HepG2 (cell line): ENCODE data around the gene ACER2. TPM values are rescaled to one million over a fixed set of nuclear protein-coding genes. Genes with fewer than 3 reads are reported as not detected.

Experiments
- ARID2 ChIP-seq: sonication (generic); formaldehyde crosslinking; IDR thresholded peaks from 2 replicates; pipeline ENCODE4 v1.8.1; 2022; ENCODE audit warnings: mild to moderate bottlenecking, missing genetic modification reagents, borderline replicate concordance
- ARID3A ChIP-seq: IDR thresholded peaks from 2 replicates; pipeline ENCODE4 v1.6.1; 2012; ENCODE audit warnings: low read depth, low read length, improper control_type of control experiment
- CBX5 ChIP-seq: sonication (generic); formaldehyde crosslinking; IDR thresholded peaks from 2 replicates; pipeline ENCODE4 v1.4.0; 2020; ENCODE audit warnings: missing genetic modification reagents, borderline replicate concordance
- GATA4 ChIP-seq: sonication (generic); IDR thresholded peaks from 2 replicates; pipeline ENCODE4 v1.6.1; 2016; ENCODE audit warnings: antibody characterized with exemption, low read depth, borderline replicate concordance
- HINFP ChIP-seq: sonication (generic); formaldehyde crosslinking; IDR thresholded peaks from 2 replicates; pipeline ENCODE4 v1.4.0; 2020; ENCODE audit warnings: low read depth, mild to moderate bottlenecking, missing genetic modification reagents
- KLF16 ChIP-seq, 2 experiments: sonication (generic) in 1 of 2; formaldehyde crosslinking in 1 of 2; IDR thresholded peaks; 2 replicates each; pipeline versions ENCODE4 v1.6.1 to v1.8.0; 2016 to 2023; ENCODE audit warnings: missing genetic modification reagents in 2 of 2, missing compliant biosample characterization in 1 of 2
- MNT ChIP-seq: fragments of 450-650 bp; IDR thresholded peaks from 2 replicates; pipeline ENCODE4 v1.6.1; 2016
- NFYC ChIP-seq: IDR thresholded peaks from 2 replicates; pipeline ENCODE4 v1.6.1; 2016; ENCODE audit warnings: missing genetic modification reagents, missing compliant biosample characterization
- PHF20 ChIP-seq: sonication (generic); formaldehyde crosslinking; IDR thresholded peaks from 2 replicates; pipeline ENCODE4 v1.5.0; 2020; ENCODE audit warnings: mild to moderate bottlenecking, missing genetic modification reagents
- PHF8 ChIP-seq: sonication (generic); formaldehyde crosslinking; IDR thresholded peaks from 2 replicates; pipeline ENCODE4 v1.5.0; 2020; ENCODE audit warnings: missing genetic modification reagents
- PRPF4 ChIP-seq: fragments of 200-400 bp; formaldehyde crosslinking; IDR thresholded peaks from 2 replicates; pipeline ENCODE4 v1.6.1; 2016; ENCODE audit warnings: low read length, low read depth; ENCODE audit not compliant: poor library complexity, severe bottlenecking
- SIX1 ChIP-seq: sonication (generic); formaldehyde crosslinking; IDR thresholded peaks from 2 replicates; pipeline ENCODE4 v1.4.0; 2020; ENCODE audit warnings: missing genetic modification reagents, borderline replicate concordance
- SMAD9 ChIP-seq: sonication (generic); formaldehyde crosslinking; IDR thresholded peaks from 2 replicates; pipeline ENCODE4 v1.5.1; 2020; ENCODE audit warnings: mild to moderate bottlenecking, missing genetic modification reagents
- SRY ChIP-seq: sonication (generic); formaldehyde crosslinking; IDR thresholded peaks from 2 replicates; pipeline ENCODE4 v1.8.0; 2022; ENCODE audit warnings: mild to moderate bottlenecking, missing genetic modification reagents
- ZFP1 ChIP-seq: IDR thresholded peaks from 2 replicates; pipeline ENCODE4 v1.6.1; 2016
- ZNF230 ChIP-seq: sonication (generic); formaldehyde crosslinking; IDR thresholded peaks from 2 replicates; pipeline ENCODE4 v1.4.0; 2020; ENCODE audit warnings: mild to moderate bottlenecking, missing genetic modification reagents
- ZNF253 ChIP-seq: sonication (generic); formaldehyde crosslinking; IDR thresholded peaks from 2 replicates; pipeline ENCODE4 v1.8.0; 2022; ENCODE audit warnings: mild to moderate bottlenecking, missing genetic modification reagents, borderline replicate concordance
- ZNF460 ChIP-seq: sonication (generic); formaldehyde crosslinking; IDR thresholded peaks from 2 replicates; pipeline ENCODE4 v1.5.1; 2020; ENCODE audit warnings: missing genetic modification reagents, mild to moderate bottlenecking, borderline replicate concordance
- ZNF746 ChIP-seq: sonication (generic); formaldehyde crosslinking; IDR thresholded peaks from 2 replicates; pipeline ENCODE4 v1.8.0; 2022; ENCODE audit warnings: mild to moderate bottlenecking, missing genetic modification reagents
- ZSCAN12 ChIP-seq: sonication (generic); formaldehyde crosslinking; IDR thresholded peaks from 2 replicates; pipeline ENCODE4 v1.9.0; 2021; ENCODE audit warnings: mild to moderate bottlenecking, missing genetic modification reagents
- ZSCAN22 ChIP-seq: sonication (generic); formaldehyde crosslinking; IDR thresholded peaks from 2 replicates; pipeline ENCODE4 v1.4.0; 2020; ENCODE audit warnings: mild to moderate bottlenecking, missing genetic modification reagents
- polyA plus RNA-seq, 8 experiments: library from polyadenylated mRNA; depleted of rRNA in 3 of 8; stranded (reverse) in 7 of 8; unstranded in 1 of 8; fragments of >200 nt; fragmentation: Illumina TruSeq in 4 of 8; extraction: Trizol in 4 of 8; gene quantifications; 2 replicates each; pipeline versions ENCODE4 v1.2.1 to v1.2.3, GENCODE V29; 2011 to 2016; ENCODE audit warnings: low read depth in 4 of 8, missing spikeins in 1 of 8, mixed read lengths in 1 of 8; ENCODE audit not compliant: insufficient read depth in 1 of 8
- total RNA-seq, 5 experiments: library from RNA; depleted of rRNA; stranded (reverse); fragments of >200 nt; fragmentation: Illumina TruSeq; extraction: Trizol; gene quantifications; 2 replicates each; pipeline ENCODE4 v1.2.3, GENCODE V29; 2016; ENCODE audit warnings: low read depth in 1 of 5
- TF ChIP-seq, protein P1 (sequence below): sonication (generic); formaldehyde crosslinking; IDR thresholded peaks from 2 replicates; pipeline ENCODE4 v1.4.0; 2020; ENCODE audit warnings: missing genetic modification reagents, borderline replicate concordance
- TF ChIP-seq, protein P2 (sequence below): sonication (generic); formaldehyde crosslinking; IDR thresholded peaks from 2 replicates; pipeline ENCODE4 v1.8.1; 2023; ENCODE audit warnings: missing genetic modification reagents, inconsistent platforms, borderline replicate concordance

The ACER2 gene
- total and polyA plus RNA-seq, 2 of the 13 experiments (the other 11 are each of a cell fraction or from before 2014, with no cell fraction given) = 1.9 to 3.4 TPM

DNA sequence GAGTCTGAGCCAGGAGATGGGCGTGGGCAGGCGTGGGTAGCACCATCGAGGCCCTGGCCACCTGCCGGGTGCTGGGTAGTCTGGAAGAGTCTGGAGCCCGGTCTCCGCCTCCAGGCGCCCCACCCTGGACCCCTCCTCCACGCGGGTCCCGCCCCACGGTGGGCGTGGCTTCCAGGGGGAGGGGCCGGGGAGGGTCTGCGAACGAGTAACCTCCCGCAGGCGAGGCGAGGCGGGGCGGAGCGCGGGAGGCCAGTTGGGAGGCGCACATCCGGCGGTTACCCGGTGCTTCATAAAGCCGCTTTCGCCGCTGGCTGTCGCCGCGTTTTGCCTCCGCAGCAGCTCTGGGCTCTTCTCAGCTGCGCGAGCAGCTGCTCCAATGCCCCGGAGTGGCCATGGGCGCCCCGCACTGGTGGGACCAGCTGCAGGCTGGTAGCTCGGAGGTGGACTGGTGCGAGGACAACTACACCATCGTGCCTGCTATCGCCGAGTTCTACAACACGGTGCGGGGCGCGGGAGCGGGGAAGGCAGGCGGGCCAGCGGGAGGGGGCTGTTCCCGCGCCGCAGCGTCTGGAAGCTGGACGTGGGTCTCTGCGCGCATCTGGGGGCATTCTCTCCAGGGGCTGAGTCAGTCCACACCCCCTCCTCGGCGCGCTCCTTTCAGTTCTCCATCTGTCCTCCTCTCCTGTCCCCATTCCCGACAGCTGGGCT lies at the start of gene ACER2 (continued):
- TF ChIP-seq HINFP (CRISPR knock-in tag) = no peak
- TF ChIP-seq, protein P1, sequence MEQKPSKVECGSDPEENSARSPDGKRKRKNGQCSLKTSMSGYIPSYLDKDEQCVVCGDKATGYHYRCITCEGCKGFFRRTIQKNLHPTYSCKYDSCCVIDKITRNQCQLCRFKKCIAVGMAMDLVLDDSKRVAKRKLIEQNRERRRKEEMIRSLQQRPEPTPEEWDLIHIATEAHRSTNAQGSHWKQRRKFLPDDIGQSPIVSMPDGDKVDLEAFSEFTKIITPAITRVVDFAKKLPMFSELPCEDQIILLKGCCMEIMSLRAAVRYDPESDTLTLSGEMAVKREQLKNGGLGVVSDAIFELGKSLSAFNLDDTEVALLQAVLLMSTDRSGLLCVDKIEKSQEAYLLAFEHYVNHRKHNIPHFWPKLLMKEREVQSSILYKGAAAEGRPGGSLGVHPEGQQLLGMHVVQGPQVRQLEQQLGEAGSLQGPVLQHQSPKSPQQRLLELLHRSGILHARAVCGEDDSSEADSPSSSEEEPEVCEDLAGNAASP (CRISPR knock-in tag) = no peak; the same call in 1 of the 2 replicates
- TF ChIP-seq, protein P2, sequence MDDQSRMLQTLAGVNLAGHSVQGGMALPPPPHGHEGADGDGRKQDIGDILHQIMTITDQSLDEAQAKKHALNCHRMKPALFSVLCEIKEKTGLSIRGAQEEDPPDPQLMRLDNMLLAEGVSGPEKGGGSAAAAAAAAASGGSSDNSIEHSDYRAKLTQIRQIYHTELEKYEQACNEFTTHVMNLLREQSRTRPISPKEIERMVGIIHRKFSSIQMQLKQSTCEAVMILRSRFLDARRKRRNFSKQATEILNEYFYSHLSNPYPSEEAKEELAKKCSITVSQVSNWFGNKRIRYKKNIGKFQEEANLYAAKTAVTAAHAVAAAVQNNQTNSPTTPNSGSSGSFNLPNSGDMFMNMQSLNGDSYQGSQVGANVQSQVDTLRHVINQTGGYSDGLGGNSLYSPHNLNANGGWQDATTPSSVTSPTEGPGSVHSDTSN (CRISPR knock-in tag) = 0 out of 2 replicates have a peak, but pooled peaks have one; percentile 65
- no peak for TF ChIP-seq ZFP1 (CRISPR knock-in tag)
- peak; percentile 11; the same call in 1 of the 2 replicates for TF ChIP-seq ZNF230 (CRISPR knock-in tag)
- no peak for TF ChIP-seq ZNF253 (CRISPR knock-in tag)
- TF ChIP-seq SRY (CRISPR knock-in tag) = no peak
- TF ChIP-seq NFYC (CRISPR knock-in tag) = 0 out of 2 replicates have a peak, but pooled peaks have one; percentile 27
- TF ChIP-seq CBX5 (CRISPR knock-in tag) = no peak
- TF ChIP-seq SMAD9 (CRISPR knock-in tag) = no peak
- 0 out of 2 replicates have a peak, but pooled peaks have one; percentile 30 for TF ChIP-seq GATA4
- no peak for TF ChIP-seq ARID2 (CRISPR knock-in tag)
- TF ChIP-seq ZNF460 = no peak
- TF ChIP-seq ZSCAN22 (CRISPR knock-in tag) = no peak
- TF ChIP-seq KLF16 (CRISPR knock-in tag; IDR thresholded peaks at IDR 0.05) = peak in 1 of 2 experiments; percentile 40; a peak in 2 of 4 replicates
- peak; percentile 79 for TF ChIP-seq PHF8 (CRISPR knock-in tag)
- no peak for TF ChIP-seq SIX1 (CRISPR knock-in tag)
- no peak for TF ChIP-seq PRPF4
- TF ChIP-seq ARID3A = no peak
- peak; percentile 33; the same call in 1 of the 2 replicates for TF ChIP-seq PHF20
- TF ChIP-seq MNT = no peak
- peak; percentile 69; the same call in 1 of the 2 replicates for TF ChIP-seq ZSCAN12 (CRISPR knock-in tag)
- TF ChIP-seq ZNF746 = no peak
